HFF-Myc (cell line): ENCODE data around the gene FBXL16.

Experiments
- DNase-seq: peaks from one replicate; pipeline ENCODE4 v3.0.0-alpha.2; 2011; ENCODE audit warnings: low read depth; ENCODE audit errors: extremely low read depth
- H3K4me3 ChIP-seq: replicated peaks from 2 replicates; pipeline ENCODE4 v1.5.1; 2011; ENCODE audit warnings: low read depth, mild to moderate bottlenecking, control low read depth, low read length
- CTCF ChIP-seq: IDR thresholded peaks from 2 replicates; pipeline ENCODE4 v1.5.1; 2012; ENCODE audit warnings: mild to moderate bottlenecking, low read depth, low read length, control low read depth; ENCODE audit errors: missing control alignments

The FBXL16 gene

DNA sequence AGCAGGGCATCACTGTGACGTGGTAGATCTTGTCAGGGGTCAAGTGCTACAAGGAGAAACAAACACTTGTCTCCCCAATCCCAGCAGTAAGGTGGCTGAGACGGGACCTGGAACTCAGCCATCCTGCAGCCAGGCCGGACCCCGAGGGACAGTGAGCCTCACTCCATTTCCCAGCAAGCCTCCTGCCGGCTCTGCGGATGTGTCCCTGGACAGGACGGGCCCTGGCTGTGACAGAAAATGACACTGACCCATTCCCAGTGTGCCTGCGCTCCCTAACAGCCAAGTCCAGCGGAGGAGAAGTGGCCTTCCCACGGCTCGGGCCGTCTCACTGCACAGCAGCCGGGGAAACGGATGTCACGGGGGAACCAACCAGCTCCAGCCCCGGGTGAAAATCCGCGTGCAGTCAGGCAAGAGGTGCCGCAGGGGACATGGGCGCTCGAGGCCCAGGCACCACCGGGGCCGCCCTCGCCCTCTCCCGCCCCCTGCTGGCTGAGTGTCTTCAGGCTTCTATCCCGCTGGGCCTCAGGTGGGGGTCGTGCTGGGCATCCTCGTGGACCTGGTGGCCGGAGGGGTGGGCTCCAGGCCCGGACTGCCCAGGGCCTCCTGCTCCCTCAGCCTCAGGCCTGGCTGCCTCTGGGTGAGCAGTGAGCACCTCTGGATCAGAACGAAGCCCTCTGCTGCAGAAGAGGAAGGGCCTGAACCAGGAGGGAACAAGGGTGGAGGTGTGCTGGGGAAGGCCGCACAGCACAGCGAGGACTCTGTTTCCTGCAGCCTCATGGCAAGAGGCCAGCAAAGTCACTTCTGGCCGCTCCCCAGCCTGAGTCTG is 28.0 kb upstream of the FBXL16 start:
- no peak overlapping the region for H3K4me3 ChIP-seq
- peak; percentile 57 for TF ChIP-seq CTCF
- DNase-seq: no peak

DNA sequence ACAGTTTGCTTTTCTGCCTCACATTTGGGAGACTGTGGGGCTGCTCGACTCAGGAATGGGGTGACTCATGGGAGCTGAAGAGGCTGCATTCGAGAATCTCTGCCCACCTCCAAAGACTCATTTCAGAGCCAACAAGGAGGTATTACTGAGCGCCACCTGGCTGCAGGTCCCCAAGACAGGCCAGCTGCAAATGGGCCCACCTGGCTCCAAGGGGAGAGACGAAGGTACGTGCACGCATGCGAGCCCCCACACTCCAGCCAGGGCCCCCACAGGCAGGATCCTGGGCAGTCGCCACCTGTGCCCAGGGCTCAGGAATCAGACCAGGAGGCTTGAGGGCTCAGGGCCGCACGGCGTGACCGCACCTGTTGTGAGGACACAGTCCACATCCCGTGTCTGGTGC is 27.3 kb upstream of the FBXL16 start:
- no peak for TF ChIP-seq CTCF
- no peak for DNase-seq
- no peak overlapping the region for H3K4me3 ChIP-seq

DNA sequence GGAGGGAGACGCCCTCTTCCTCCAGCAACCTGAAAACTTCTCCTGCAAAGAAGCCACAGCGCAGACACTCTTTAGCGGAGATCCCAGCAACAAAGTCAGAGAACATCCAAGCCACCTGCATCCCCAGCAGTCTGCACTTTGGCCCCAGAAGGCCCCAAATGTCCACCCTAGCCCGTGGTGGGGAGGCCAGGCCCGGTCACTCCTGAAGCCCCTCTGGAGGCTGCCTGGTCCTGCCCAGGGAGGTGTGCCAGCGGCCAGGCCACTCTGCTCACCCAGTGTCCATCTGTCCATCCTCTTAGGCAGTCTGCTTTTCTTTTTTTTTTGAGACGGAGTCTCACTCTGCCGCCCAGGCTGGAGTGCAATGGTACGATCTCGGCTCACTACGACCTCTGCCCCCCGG is 26.7 kb upstream of the FBXL16 start:
- no peak overlapping the region for H3K4me3 ChIP-seq
- TF ChIP-seq CTCF: no peak
- DNase-seq: no peak

GRCh38 chr16:730666-731509 is 25.3 kb upstream of the FBXL16 start:
- H3K4me3 ChIP-seq: no peak overlapping the region
- DNase-seq: no peak
- TF ChIP-seq CTCF: no peak

- peak overlapping the region; percentile 88 for H3K4me3 ChIP-seq
- no peak for TF ChIP-seq CTCF
- no peak for DNase-seq
Measured at GRCh38 chr16:729768-730665, 24.4 kb upstream of the FBXL16 start.
